HG03135 (cell line): Measurements from ENCODE around the gene MYOZ3.

Experiments
- ATAC-seq: cut with Tn5 transposase; IDR thresholded peaks from one replicate; pipeline ENCODE4 v1.9.1; 2021; ENCODE audit warnings: mild to moderate bottlenecking, moderate library complexity; ENCODE audit not compliant: unreplicated experiment

MYOZ3 gene

GRCh38 chr5:150690760-150691159, 29.7 kb downstream of the MYOZ3 start:
- ATAC-seq = no peak

DNA sequence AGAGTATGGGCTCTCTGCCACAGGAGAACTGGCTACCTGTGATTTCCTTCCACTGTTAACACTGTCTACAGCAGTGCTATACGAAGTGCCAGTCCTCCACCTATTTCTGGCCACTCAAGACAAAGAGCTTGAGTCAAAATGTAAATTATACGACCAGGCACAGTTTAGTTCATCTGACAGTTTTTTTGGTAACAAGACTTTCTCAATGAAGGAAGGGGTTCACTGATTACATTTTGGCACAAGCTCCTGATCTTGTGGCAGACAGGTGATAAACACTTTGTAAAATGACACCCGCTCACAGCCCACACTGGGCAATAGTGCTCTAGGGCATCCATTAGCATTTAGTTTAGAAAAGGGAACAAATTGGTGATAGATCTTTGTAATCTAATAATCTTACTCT, 31.2 kb downstream of the MYOZ3 start:
- ATAC-seq = no peak

DNA sequence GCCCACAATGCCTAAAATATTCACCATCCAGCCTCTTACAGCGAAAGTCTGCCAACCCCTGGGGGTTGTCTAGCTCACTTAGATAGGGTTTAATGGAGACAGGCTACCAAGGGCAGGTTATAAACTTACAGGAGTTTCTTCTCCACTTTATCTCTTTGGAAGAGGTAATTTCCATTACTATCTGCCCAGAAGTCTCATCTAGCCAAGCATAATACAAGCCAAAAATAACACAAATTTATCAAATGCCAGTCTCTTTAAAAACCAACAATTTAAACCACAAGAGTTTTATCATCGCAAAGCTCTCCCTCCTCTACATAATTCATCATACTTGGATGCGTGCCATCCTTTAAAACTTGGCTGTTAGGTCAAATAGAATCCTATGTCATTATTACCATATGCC, 33.6 kb downstream of the MYOZ3 start:
- no peak for ATAC-seq

DNA sequence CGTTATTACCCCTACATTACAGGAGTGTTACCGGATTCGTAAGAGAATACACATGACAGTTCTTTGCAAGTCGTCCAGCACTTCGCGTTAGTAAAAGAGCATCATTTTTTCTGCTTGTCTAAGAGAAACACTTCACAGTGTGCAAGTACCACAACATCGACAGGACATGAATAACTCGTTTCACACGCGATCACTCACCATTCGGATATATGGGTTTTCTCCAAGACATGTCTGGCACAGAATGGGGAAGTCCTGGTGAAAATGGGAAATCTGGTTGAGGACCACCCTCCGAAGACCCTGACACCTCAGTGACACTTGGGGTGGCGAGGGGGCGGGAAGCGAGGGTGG, 39.2 kb downstream of the MYOZ3 start:
- ATAC-seq = peak; percentile 6

- peak; percentile 93 for ATAC-seq
These were observed 39.7 kb downstream of the MYOZ3 start, which contains the start of gene RBM22 for GRCh38 chr5:150700594-150701377. TSS of gene RBM22 (minus strand) at chr5:150701062. CDS start at chr5:150700985, 77 bp downstream.

- ATAC-seq = no peak
These were observed 42.7 kb downstream of the MYOZ3 start for GRCh38 chr5:150703762-150704161.

GRCh38 chr5:150706776-150707390, 45.8 kb downstream of the MYOZ3 start:
- ATAC-seq = no peak

DNA sequence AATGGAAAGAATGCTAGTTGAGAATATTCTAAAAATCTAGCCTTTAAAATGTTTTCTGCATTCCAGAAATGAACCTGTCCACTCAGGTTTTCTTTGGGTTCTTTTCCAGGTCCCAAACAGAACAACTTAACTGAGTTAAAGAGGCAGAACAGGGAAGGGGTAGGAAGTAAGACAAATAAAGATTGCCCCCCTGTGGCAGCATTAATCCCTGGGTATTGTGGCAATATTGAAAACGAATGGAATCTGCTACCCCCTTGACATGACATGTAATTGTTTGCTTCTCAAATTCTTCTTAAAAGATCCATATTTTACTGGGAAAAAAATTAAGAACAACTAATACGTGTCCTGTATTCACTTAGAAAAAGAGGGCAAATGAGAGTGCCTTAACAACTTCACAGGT, 49.1 kb downstream of the MYOZ3 start:
- no peak for ATAC-seq

GRCh38 chr5:150723845-150724244, 62.8 kb downstream of the MYOZ3 start:
- no peak for ATAC-seq
